ENCODE results near the gene LIN9. TPM values are rescaled to one million over a fixed set of nuclear protein-coding genes. Genes with fewer than 3 reads are reported as not detected.

The LIN9 gene
- polyA plus RNA-seq, 1 donor, result 12.3 TPM

Other genes with a start within 250 kb of the LIN9 start
- gene H3-3A, start 246.4 kb downstream of the LIN9 start, polyA plus RNA-seq (ENCODE audit: insufficient read length), result 1,261 TPM
- gene ACBD3, start 122.4 kb downstream of the LIN9 start, polyA plus RNA-seq (ENCODE audit: insufficient read length), result 52.3 TPM
- gene MIXL1, start 85.5 kb downstream of the LIN9 start, polyA plus RNA-seq (ENCODE audit: insufficient read length), result 0.23 TPM
- gene PARP1, start 98.9 kb upstream of the LIN9 start, polyA plus RNA-seq (ENCODE audit: insufficient read length), result 133 TPM
- gene STUM, start 239.6 kb upstream of the LIN9 start, polyA plus RNA-seq (ENCODE audit: insufficient read length), result 2.6 TPM

Measured in left kidney (tissue), 1 donor.